Nephron progenitor cell (in vitro differentiated cells): Measurements from ENCODE around the gene ANXA10.

ENCODE experiments used
- DNase-seq: peaks from one replicate; pipeline ENCODE4 v3.0.0; 2021
- H3K27ac Mint-ChIP-seq: 2 replicates; pipeline ENCODE4 v1.8.0; 2021; ENCODE audit warnings: mild to moderate bottlenecking, moderate library complexity, mixed read lengths
- H3K27me3 Mint-ChIP-seq: 2 replicates; pipeline ENCODE4 v1.8.0; 2021; ENCODE audit warnings: mild to moderate bottlenecking, low read depth, mixed read lengths; ENCODE audit not compliant: poor library complexity
- H3K36me3 Mint-ChIP-seq: 2 replicates; pipeline ENCODE4 v1.8.0; 2021; ENCODE audit warnings: low read depth, mixed read lengths
- H3K4me1 Mint-ChIP-seq: 2 replicates; pipeline ENCODE4 v1.8.0; 2021; ENCODE audit warnings: mixed read lengths
- H3K4me3 Mint-ChIP-seq: 2 replicates; pipeline ENCODE4 v1.8.0; 2021; ENCODE audit warnings: mild to moderate bottlenecking, moderate library complexity, mixed read lengths
- H3K9me3 Mint-ChIP-seq: 2 replicates; pipeline ENCODE4 v1.8.0; 2021; ENCODE audit warnings: mild to moderate bottlenecking, moderate library complexity, mixed read lengths
- CTCF ChIP-seq: fragments of 200-600 bp; sonication (generic); IDR thresholded peaks from 2 replicates; pipeline ENCODE4 v1.5.0; 2021; ENCODE audit warnings: antibody characterized with exemption

ANXA10 gene, protein sequence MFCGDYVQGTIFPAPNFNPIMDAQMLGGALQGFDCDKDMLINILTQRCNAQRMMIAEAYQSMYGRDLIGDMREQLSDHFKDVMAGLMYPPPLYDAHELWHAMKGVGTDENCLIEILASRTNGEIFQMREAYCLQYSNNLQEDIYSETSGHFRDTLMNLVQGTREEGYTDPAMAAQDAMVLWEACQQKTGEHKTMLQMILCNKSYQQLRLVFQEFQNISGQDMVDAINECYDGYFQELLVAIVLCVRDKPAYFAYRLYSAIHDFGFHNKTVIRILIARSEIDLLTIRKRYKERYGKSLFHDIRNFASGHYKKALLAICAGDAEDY

GRCh38 chr4:168092176-168092712 is at the start of gene ANXA10:
ANXA10 (plus strand) TSS chr4:168092537; CDS start chr4:168092701, 164 bp downstream.
- TF ChIP-seq CTCF: no peak
- Mint-ChIP-seq H3K4me1 (no peaks in the 10 kb centered on the region), H3K27me3 (no peaks in the 10 kb centered on the region), H3K27ac (no peak within 1 kb of the TSS), H3K36me3 (no peaks in the 10 kb centered on the region), H3K4me3 (no peak within 1 kb of the TSS), H3K9me3 (peaks cover 8% of the 10 kb centered on the region)
- DNase-seq: no peak

GRCh38 chr4:168045354-168045753 is 47.0 kb upstream of the ANXA10 start:
- peaks cover 29% of the 10 kb centered on the region for H3K9me3 Mint-ChIP-seq
- no peak for TF ChIP-seq CTCF
- no peak overlapping the region for H3K27ac Mint-ChIP-seq
- H3K4me1 Mint-ChIP-seq: no peaks in the 10 kb centered on the region
- no peaks in the 10 kb centered on the region for H3K36me3 Mint-ChIP-seq
- peaks cover 4% of the 10 kb centered on the region for H3K27me3 Mint-ChIP-seq
- no peak for DNase-seq
- no peak overlapping the region for H3K4me3 Mint-ChIP-seq

DNA sequence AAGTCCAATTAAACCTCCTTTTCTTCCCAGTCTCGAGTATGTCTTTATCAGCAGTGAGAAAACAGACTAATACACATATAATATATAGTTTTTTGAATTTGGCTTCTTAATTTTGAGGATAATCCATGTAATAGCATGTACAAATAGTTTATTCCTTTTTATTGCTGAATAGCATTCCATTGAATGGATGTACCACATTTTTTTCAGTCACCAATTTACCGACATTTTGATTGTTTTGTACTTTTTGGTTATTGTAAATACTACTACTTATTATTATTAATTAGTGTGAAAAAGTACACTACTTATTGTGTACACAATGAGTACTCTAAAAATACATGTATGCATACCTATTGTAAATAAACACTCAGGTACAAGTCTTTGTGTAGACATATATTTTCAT is 42.3 kb upstream of the ANXA10 start:
- H3K27me3 Mint-ChIP-seq: peaks cover 4% of the 10 kb centered on the region
- H3K27ac Mint-ChIP-seq: no peak overlapping the region
- no peak for TF ChIP-seq CTCF
- H3K36me3 Mint-ChIP-seq: no peaks in the 10 kb centered on the region
- no peak for DNase-seq
- H3K4me3 Mint-ChIP-seq: no peak overlapping the region
- H3K4me1 Mint-ChIP-seq: no peaks in the 10 kb centered on the region
- H3K9me3 Mint-ChIP-seq: peaks cover 31% of the 10 kb centered on the region

DNA sequence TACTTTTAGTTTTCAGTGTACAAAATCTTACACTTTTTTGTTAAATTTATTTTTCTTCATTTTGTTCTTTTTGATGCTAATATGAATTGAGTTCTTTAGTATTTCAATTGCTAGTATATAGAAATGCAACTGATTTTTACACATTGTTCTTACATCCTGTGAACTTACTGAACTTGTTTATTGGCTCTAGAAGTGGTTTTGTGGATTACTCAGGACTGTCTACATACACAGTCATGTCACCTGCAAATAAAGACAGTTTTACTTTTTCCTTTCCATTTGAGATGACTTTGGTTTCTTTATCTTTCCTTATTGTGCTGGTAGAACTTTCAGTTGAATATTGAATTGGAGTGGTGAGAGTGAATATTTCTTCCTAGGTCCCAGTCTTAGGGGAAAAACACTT is 40.8 kb upstream of the ANXA10 start:
- Mint-ChIP-seq H3K9me3 (peaks cover 31% of the 10 kb centered on the region), H3K36me3 (no peaks in the 10 kb centered on the region), H3K27ac (no peak overlapping the region), H3K27me3 (peaks cover 4% of the 10 kb centered on the region), H3K4me1 (no peaks in the 10 kb centered on the region), H3K4me3 (no peak overlapping the region)
- DNase-seq: no peak
- TF ChIP-seq CTCF: no peak

- H3K4me3 Mint-ChIP-seq: no peak overlapping the region
- H3K27me3 Mint-ChIP-seq: no peaks in the 10 kb centered on the region
- no peaks in the 10 kb centered on the region for H3K9me3 Mint-ChIP-seq
- DNase-seq: no peak
- no peak overlapping the region for H3K27ac Mint-ChIP-seq
- no peak for TF ChIP-seq CTCF
- no peaks in the 10 kb centered on the region for H3K4me1 Mint-ChIP-seq
- no peaks in the 10 kb centered on the region for H3K36me3 Mint-ChIP-seq
Measured at GRCh38 chr4:168057412-168057811, 34.9 kb upstream of the ANXA10 start.

GRCh38 chr4:168059251-168059650 is 33.1 kb upstream of the ANXA10 start:
- TF ChIP-seq CTCF: no peak
- no peak for DNase-seq
- Mint-ChIP-seq H3K27ac (no peak overlapping the region), H3K36me3 (no peaks in the 10 kb centered on the region), H3K4me1 (no peaks in the 10 kb centered on the region), H3K4me3 (no peak overlapping the region), H3K27me3 (no peaks in the 10 kb centered on the region), H3K9me3 (no peaks in the 10 kb centered on the region)
